Osteocyte (in vitro differentiated cells): Measurements from ENCODE around the gene RHBDF1. TPM values are rescaled to one million over a fixed set of nuclear protein-coding genes. Genes with fewer than 3 reads are reported as not detected.

Source experiments
- DNase-seq: peaks from one replicate; pipeline ENCODE4 v3.0.0; 2021; ENCODE audit warnings: mixed read lengths; ENCODE audit not compliant: unreplicated experiment; ENCODE audit errors: extremely low spot score
- H3K27ac Mint-ChIP-seq: one replicate; pipeline ENCODE4 v1.8.0; 2021; ENCODE audit warnings: mild to moderate bottlenecking, mixed read lengths; ENCODE audit not compliant: unreplicated experiment
- H3K27me3 Mint-ChIP-seq: one replicate; pipeline ENCODE4 v1.8.0; 2021; ENCODE audit warnings: mixed read lengths; ENCODE audit not compliant: unreplicated experiment
- H3K36me3 Mint-ChIP-seq: one replicate; pipeline ENCODE4 v1.8.0; 2021; ENCODE audit warnings: mixed read lengths; ENCODE audit not compliant: unreplicated experiment
- H3K4me1 Mint-ChIP-seq: one replicate; pipeline ENCODE4 v1.8.0; 2021; ENCODE audit warnings: mixed read lengths; ENCODE audit not compliant: unreplicated experiment
- H3K4me3 Mint-ChIP-seq: one replicate; pipeline ENCODE4 v1.8.0; 2021; ENCODE audit warnings: mild to moderate bottlenecking, moderate library complexity, mixed read lengths; ENCODE audit not compliant: unreplicated experiment
- H3K9me3 Mint-ChIP-seq: one replicate; pipeline ENCODE4 v1.8.0; 2021; ENCODE audit warnings: mixed read lengths; ENCODE audit not compliant: unreplicated experiment
- total RNA-seq: library from RNA; stranded (reverse); gene quantifications from 2 replicates; pipeline ENCODE4 v1.2.1, GENCODE V29; 2021
- TF ChIP-seq, protein P1 (sequence below): fragments of 200-600 bp; sonication (generic); IDR thresholded peaks from 2 replicates; pipeline ENCODE4 v1.5.0; 2021; ENCODE audit warnings: antibody characterized with exemption, mild to moderate bottlenecking, moderate library complexity

The RHBDF1 gene
- total RNA-seq, 1 donor from 2014 or later = 57.6 TPM

DNA sequence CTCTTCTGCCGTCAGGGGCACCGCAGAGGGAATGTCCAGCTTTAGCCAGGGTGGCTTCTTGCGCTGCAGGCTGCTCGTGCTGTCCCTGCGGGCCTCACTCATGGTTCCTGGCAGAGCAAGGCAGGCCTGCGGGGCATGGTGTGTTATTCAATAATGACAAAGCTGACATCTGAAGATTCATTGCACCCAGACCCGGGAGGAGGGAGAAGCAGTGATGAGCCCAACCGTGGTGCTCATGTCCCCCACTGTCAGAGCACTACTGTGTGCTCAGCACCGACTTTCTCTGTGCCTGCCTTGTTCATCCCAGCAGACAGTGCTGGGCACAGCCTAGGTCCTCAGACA lies 7.5 kb downstream of the RHBDF1 start:
- H3K9me3 Mint-ChIP-seq = no peaks in the 10 kb centered on the region
- no peak overlapping the region for H3K27ac Mint-ChIP-seq
- H3K4me3 Mint-ChIP-seq = no peak overlapping the region
- no peak for DNase-seq
- TF ChIP-seq, protein P1, sequence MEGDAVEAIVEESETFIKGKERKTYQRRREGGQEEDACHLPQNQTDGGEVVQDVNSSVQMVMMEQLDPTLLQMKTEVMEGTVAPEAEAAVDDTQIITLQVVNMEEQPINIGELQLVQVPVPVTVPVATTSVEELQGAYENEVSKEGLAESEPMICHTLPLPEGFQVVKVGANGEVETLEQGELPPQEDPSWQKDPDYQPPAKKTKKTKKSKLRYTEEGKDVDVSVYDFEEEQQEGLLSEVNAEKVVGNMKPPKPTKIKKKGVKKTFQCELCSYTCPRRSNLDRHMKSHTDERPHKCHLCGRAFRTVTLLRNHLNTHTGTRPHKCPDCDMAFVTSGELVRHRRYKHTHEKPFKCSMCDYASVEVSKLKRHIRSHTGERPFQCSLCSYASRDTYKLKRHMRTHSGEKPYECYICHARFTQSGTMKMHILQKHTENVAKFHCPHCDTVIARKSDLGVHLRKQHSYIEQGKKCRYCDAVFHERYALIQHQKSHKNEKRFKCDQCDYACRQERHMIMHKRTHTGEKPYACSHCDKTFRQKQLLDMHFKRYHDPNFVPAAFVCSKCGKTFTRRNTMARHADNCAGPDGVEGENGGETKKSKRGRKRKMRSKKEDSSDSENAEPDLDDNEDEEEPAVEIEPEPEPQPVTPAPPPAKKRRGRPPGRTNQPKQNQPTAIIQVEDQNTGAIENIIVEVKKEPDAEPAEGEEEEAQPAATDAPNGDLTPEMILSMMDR = no peak
- no peaks in the 10 kb centered on the region for H3K27me3 Mint-ChIP-seq
- H3K36me3 Mint-ChIP-seq = peaks cover 10% of the 10 kb centered on the region
- H3K4me1 Mint-ChIP-seq = peaks cover 33% of the 10 kb centered on the region

DNA sequence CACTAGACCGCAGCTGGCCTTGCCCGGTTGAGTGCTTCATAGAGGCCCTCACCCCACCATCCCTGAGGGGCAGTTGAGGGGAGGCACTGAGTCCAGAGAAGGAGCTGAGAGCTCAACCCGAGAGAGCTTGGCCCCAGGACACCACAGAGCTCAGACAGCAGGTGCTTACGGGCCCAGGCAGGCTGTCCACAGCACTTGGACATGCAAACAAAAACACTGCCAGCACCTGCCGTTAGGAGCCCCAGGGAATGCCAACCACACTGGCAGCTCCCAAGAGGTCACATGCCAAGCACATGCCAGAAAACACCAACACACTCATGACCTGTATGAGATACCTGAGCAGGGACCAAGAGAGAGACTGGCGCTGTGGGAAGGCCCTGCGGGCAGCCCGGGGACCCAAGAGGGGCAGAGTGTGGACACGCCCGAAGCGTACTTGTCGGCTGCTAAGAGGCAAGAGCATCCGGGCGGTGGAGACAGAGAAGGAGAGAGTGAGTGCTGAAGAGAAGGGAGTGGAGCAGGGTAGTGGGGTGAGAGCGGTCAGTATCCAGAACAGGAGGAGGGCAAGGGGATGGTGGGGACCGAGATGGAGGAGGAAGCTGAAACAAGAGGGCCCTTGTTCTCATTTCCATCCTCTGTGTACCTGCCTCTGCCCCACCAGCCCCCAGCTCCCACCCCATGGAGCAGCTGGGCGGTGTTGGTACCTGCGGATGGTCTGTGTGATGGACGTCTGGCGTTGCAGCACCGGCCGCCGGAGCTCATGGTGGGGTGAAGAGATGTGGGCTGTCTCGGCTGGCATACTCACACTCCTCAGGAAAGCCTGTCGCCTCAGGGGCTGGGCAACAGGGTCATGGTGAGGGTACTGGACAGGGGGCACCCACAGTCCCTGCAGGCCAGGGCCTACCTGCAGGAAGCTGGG lies 8.2 kb downstream of the RHBDF1 start:
- H3K36me3 Mint-ChIP-seq = peaks cover 14% of the 10 kb centered on the region
- H3K27ac Mint-ChIP-seq = no peak overlapping the region
- H3K9me3 Mint-ChIP-seq = no peaks in the 10 kb centered on the region
- no peak overlapping the region for H3K4me3 Mint-ChIP-seq
- TF ChIP-seq, protein P1 = no peak
- peaks cover 28% of the 10 kb centered on the region for H3K4me1 Mint-ChIP-seq
- no peak for DNase-seq
- no peaks in the 10 kb centered on the region for H3K27me3 Mint-ChIP-seq

DNA sequence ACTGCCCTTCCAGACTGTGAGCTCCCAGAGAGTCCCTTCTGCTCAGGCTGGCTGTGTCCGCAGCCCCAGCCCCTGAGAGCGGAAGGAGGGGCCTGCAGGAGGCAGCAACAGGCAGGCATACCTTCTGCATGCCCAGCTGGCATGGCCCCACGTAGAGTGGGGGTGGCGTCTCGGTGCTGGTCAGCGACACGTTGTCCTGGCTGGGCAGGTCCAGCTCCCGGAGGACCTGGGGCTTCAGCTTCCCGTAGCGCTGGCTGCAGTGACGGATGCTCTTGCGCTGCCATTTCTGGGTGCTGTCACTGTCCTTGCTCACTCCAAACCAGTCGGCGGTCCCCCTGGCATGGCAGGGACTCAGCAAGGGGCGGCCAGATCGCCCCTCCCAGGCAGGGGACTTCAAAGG lies 9.0 kb downstream of the RHBDF1 start:
- no peak for DNase-seq
- Mint-ChIP-seq H3K27ac (no peak overlapping the region), H3K4me3 (no peak overlapping the region), H3K36me3 (peaks cover 18% of the 10 kb centered on the region), H3K9me3 (no peaks in the 10 kb centered on the region), H3K4me1 (peaks cover 21% of the 10 kb centered on the region), H3K27me3 (no peaks in the 10 kb centered on the region)
- TF ChIP-seq, protein P1 = no peak

DNA sequence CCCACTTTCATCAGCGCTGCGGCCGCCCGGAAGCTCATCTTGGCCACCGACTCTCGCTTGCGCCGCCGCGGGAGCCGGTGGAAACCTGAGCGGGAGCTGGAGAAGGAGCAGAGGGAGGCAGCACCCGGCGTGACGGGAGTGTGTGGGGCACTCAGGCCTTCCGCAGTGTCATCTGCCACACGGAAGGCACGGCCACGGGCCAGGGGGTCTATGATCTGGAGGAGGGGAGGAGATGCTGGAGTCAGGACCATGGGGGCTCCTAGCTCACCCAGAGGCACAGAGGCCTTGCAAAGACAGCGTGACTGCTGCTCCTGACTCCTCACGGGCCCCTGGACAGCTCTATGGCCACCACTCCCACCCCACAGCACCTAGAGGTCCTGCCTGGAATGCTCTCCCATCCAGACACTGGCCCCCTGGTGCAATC lies 9.5 kb downstream of the RHBDF1 start:
- no peak for DNase-seq
- Mint-ChIP-seq H3K9me3 (no peaks in the 10 kb centered on the region), H3K27me3 (no peaks in the 10 kb centered on the region), H3K4me1 (peaks cover 16% of the 10 kb centered on the region), H3K36me3 (peaks cover 22% of the 10 kb centered on the region), H3K27ac (no peak overlapping the region), H3K4me3 (no peak overlapping the region)
- TF ChIP-seq, protein P1 = no peak

DNA sequence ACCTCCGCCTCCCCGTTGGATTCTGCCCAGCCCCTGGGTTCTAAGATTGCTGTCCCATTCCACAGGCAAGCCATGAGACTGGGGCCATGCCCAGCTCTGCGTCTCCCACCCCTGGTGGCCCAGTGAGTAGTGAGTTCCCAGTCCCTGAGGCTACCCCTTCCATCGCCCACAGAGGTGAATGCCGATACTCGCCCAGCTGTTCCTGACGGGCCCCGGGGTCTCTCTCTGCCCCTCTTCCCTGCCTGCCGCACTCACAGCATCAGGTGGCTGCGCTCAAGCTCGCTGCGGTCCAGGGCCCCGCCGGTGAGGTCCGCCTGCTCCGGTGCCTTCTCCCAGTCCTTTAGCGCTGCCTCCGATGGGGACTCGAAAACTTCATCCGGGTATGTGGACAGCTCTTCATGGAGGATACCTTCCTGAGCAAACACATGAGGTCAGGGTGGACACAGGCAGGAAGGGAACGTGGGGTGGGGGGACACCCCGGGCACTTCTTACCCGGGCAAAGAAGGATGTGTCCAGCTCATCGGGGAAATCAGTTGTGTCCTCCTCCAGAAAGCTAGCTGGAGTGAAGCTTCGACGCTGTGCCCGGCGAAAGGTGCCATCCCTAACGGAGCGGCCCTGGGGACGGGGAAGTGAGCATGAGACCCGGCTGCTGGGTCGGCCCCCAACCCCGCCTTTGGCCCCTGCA lies 10.0 kb downstream of the RHBDF1 start:
- no peaks in the 10 kb centered on the region for H3K27me3 Mint-ChIP-seq
- TF ChIP-seq, protein P1 = no peak
- peaks cover 11% of the 10 kb centered on the region for H3K4me1 Mint-ChIP-seq
- no peak for DNase-seq
- H3K4me3 Mint-ChIP-seq = no peak overlapping the region
- H3K36me3 Mint-ChIP-seq = peaks cover 25% of the 10 kb centered on the region
- H3K9me3 Mint-ChIP-seq = no peaks in the 10 kb centered on the region
- H3K27ac Mint-ChIP-seq = no peak overlapping the region
